NCI-H2227 (cell line): ENCODE data around the gene RETSAT.
A peak's percentile ranks its signal among the peaks of the same experiment; 100 is the strongest.
"Not testable (repeated sequence)": the region's sequence is repeated elsewhere in the genome, so short reads cannot be mapped to it uniquely, and the experiment has no call there.

ENCODE experiments used
- DNase-seq: peaks from one replicate; lab custom pipeline; 2025; ENCODE audit not compliant: unreplicated experiment; lab: John Stamatoyannopoulos, UW

The RETSAT gene

GRCh38 chr2:85334928-85335327 lies 19.4 kb downstream of the RETSAT start:
- DNase-seq: no peak

- DNase-seq: not testable (repeated sequence)
Observed at GRCh38 chr2:85333877-85334276, 20.5 kb downstream of the RETSAT start.

- DNase-seq: peak; percentile 35
Observed at GRCh38 chr2:85330839-85331636, 23.3 kb downstream of the RETSAT start.

GRCh38 chr2:85329701-85330100 lies 24.6 kb downstream of the RETSAT start:
- not testable (repeated sequence) for DNase-seq

GRCh38 chr2:85329181-85329651 lies 25.1 kb downstream of the RETSAT start:
- no peak for DNase-seq

GRCh38 chr2:85327822-85328617 lies 26.3 kb downstream of the RETSAT start, which contains the start of gene TGOLN2:
TSS of gene TGOLN2 (minus strand) at chr2:85327989. CDS start at chr2:85327962, 27 bp downstream.
- peak; percentile 97 for DNase-seq

GRCh38 chr2:85327160-85327821 lies 27.0 kb downstream of the RETSAT start:
- peak; percentile 72 for DNase-seq

GRCh38 chr2:85326406-85327159 lies 27.7 kb downstream of the RETSAT start:
- DNase-seq: no peak

- DNase-seq: no peak
Observed at GRCh38 chr2:85325466-85325811, 28.9 kb downstream of the RETSAT start.

- no peak for DNase-seq
Observed at GRCh38 chr2:85324639-85325465, 29.5 kb downstream of the RETSAT start.

- not testable (repeated sequence) for DNase-seq
Observed at GRCh38 chr2:85323988-85324367, 30.4 kb downstream of the RETSAT start.

GRCh38 chr2:85323351-85323987 lies 30.9 kb downstream of the RETSAT start:
- no peak for DNase-seq

GRCh38 chr2:85319796-85320195 lies 34.5 kb downstream of the RETSAT start:
- no peak for DNase-seq

- DNase-seq: no peak
Observed at GRCh38 chr2:85318222-85319074, 35.9 kb downstream of the RETSAT start.

- not testable (repeated sequence) for DNase-seq
Observed at GRCh38 chr2:85315921-85316320, 38.4 kb downstream of the RETSAT start.

- DNase-seq: no peak
Observed at GRCh38 chr2:85314884-85315242, 39.5 kb downstream of the RETSAT start.

- DNase-seq: no peak
Observed at GRCh38 chr2:85312404-85312803, 41.9 kb downstream of the RETSAT start.

GRCh38 chr2:85310330-85310729 lies 44.0 kb downstream of the RETSAT start:
- DNase-seq: no peak
